GM21723 (cell line): ENCODE measurements around the gene KLRB1.
"Not testable (repeated sequence)": the region's sequence is repeated elsewhere in the genome, so short reads cannot be mapped to it uniquely, and the experiment has no call there.

ENCODE experiments used
- ATAC-seq: cut with Tn5 transposase; IDR thresholded peaks from one replicate; pipeline ENCODE4 v1.9.1; 2021; ENCODE audit warnings: mild to moderate bottlenecking, moderate library complexity; ENCODE audit not compliant: unreplicated experiment

Gene KLRB1

DNA sequence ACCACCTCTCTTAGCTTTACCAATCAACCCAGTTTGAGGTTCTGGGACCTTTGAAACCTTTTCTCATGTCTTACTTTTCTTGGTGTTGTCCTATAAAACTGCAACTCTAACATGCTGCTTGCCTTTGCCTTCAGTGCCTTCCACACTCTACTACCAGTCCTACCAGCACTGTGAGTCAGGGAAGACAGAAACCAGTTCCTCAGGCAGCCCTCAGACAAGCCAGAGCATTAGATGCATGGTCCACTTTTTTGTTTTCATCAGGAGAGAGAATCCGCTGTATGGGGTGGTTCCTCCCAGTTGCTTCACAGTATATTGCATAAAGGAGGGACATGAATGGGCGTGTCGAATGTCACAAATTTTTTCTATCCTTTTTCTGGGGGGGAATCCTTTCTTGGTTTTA, 17.3 kb upstream of the KLRB1 start:
- no peak for ATAC-seq

GRCh38 chr12:9619411-9620179, 11.9 kb upstream of the KLRB1 start:
- no peak for ATAC-seq

DNA sequence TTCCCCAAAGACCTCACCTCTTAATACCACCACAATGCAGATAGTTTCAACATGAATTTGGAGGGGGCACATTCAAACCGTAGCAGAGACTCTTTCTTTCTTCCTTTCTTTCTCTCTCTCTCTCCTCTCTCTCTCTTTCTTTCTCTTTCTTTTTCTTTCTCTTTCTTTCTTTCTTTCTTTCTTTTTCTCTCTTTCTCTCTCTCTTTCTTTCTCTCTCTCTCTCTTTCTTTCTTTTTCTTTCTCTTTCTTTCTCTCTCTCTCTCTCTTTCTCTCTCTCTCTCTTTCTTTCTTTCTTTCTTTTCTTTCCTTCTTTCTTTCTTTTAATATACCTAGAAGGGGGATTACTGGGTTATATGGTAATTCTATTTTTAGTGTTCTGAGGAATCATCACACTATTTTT, 11.2 kb upstream of the KLRB1 start:
- not testable (repeated sequence) for ATAC-seq

- no peak for ATAC-seq
These were observed 9.4 kb upstream of the KLRB1 start for GRCh38 chr12:9617124-9617523.

DNA sequence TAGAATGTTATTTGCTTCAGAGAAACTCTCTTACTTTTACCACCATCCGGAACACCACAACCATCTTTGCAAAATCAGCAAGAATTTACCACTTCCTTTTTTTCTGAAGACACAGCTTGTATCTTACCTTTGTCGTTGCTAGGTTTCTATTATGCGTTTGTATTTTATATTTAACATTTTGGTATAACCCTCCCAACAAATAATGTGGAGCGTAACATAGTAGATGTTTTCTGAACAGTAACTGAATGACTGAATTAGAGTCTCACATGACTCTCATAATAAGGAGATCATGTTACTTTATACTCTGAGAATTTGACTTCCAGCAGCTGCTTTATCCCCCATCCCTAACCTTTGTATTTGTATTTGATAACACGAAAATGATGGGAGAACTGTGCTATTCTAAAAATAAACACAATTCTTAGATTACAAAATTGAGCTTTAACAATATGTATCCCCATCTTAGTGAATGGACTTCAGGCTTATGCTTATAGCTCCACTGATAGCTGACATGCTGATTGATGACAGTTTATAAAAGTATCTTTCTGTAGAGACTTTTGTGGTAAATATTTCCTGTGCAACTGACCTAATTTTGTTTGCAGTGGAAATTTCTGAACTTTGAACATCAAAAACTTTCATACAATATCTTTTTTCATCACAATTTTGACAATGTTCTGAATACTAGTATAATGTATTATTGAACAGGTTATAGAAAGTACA, 7.9 kb upstream of the KLRB1 start:
- ATAC-seq: no peak

DNA sequence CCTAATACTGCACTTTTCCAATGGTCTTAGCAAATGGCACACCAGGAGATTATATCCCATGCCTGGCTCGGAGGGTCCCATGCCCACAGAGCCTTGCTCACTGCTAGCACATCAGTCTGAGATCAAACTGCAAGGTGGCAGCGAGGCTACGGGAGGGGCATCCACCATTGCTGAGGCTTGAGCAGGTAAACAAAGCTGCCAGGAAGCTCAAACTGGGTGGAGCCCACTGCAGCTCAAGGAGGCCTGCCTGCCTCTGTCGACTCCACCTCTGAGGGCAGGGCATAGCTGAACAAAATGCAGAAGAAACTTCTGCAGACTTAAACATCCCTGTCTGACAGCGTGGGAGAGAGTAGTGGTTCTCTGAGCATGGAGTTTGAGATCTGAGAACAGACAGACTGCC, 2.9 kb upstream of the KLRB1 start:
- ATAC-seq: not testable (repeated sequence)

GRCh38 chr12:9606736-9607372, 862 bp downstream of the KLRB1 start:
- no peak for ATAC-seq

GRCh38 chr12:9606247-9606646, 1.5 kb downstream of the KLRB1 start:
- ATAC-seq: no peak

DNA sequence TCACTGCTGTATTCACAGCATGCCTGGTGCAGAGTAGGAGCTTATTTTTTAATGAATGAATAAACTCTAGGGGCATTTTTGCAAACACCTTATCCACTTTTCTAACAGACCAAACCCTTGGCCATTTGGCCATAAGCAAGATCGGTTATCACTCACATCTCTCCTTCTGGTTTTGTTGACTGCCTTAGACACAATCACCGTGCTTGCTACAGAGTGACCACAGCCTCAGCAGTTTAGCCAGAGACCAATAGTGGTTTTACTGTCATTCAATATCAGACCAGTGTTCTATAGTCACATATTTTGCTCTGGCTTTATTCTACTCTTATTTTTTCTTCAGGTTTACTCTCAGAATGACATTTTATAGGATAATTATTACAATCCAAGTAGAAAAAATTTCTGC, 2.2 kb downstream of the KLRB1 start:
- ATAC-seq: no peak

- no peak for ATAC-seq
These were observed 3.4 kb downstream of the KLRB1 start for GRCh38 chr12:9604287-9604686.

DNA sequence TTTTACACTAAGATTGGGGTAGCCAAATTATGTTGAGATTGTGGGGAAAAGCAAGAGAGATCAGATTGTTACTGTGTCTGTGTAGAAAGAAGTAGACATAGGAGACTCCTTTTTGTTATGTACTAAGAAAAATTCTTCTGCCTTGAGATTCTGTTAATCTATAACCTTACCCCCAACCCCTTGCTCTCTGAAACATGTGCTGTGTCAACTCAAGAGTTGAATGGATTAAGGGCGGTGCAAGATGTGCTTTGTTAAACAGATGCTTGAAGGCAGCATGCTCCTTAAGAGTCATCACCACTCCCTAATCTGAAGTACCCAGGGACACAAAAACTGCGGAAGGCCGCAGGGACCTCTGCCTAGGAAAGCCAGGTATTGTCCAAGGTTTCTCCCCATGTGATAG, 7.3 kb downstream of the KLRB1 start:
- ATAC-seq: not testable (repeated sequence)

DNA sequence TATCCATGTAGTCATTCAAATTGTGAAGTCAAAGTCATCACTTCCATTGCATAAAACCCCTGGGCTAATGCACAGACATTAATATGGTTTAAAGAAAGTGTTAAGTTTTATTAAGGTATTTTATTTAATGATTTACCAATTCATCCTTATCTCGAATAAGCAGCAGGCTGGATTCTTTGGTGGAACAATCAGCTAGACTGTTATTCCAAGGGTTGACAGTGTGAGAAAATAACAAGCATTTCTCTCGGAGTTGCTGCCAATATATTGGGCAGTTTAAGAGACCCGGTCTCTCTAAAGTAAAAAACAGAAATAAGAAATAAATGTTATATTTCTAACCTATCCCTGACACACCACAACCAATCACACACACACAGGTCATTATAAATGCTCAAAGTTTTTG, 9.4 kb downstream of the KLRB1 start:
- no peak for ATAC-seq

DNA sequence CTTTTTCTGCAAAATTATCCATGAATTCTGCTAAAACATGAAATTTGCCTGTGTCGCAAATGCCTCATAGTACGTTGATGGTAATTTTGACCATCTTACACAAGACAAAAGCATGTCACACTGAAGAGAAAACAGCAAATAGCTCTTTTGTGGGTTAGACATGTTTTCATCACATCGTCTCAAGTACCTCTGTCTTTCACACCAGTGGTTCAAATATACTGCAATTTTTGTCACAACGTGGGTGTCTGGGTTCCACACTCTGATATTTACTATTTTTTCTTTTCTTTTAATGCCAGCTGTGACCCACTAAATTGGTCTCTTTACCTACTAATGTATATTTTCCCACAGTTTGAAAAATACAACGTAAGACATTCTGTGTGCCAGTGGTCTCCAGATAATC, 10.4 kb downstream of the KLRB1 start:
- no peak for ATAC-seq

GRCh38 chr12:9590441-9590840, 17.3 kb downstream of the KLRB1 start:
- ATAC-seq: no peak

GRCh38 chr12:9588749-9589148, 19.0 kb downstream of the KLRB1 start:
- ATAC-seq: no peak

DNA sequence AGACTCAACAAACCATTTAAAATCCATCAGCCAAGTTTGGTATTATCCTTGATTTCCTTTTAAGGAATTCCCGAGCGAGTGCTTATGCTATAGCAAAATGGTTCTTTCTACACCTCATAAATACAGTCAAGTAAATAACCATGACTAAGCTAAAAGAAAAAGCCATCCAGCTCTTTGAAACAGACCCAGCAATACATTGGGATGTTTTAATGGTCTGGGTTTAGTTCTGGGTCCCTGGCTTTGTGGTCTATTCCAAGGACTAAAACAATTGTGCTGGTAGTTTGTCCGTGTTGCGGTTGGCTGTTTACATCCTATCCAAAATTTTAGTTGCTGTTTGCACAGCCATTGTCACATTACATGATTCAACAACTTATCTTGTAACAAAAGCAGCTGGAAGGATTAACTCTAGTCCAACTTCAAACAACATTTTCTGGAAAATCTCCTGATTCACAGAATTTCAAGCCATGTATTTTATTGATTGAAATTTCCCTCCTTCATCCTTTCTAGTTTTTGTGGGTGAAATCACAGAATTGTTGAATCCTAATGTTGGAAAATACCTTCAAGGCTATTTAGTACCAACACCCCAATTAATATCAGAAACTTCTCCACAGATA, 19.6 kb downstream of the KLRB1 start:
- no peak for ATAC-seq

GRCh38 chr12:9577729-9578128, 30.0 kb downstream of the KLRB1 start:
- not testable (repeated sequence) for ATAC-seq

DNA sequence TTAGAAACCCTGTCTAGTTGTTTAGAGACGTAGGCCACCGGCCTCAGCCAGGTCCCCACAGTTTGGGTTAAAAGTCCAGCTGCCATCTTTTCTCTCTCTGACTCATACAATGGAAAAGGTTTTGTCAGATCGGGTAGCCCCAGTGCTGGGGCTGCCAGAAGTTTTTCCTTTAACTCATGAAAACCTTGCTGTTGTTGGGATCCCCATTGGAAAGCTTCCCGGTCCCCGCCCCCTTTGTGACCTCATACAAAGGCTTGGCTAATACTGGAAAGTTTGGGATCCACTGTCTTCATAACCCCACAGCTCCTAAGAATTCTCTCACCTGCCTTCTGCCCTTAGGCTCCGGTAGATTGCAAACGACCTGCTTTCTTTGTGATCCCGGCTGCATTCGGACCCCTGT, 40.6 kb downstream of the KLRB1 start:
- not testable (repeated sequence) for ATAC-seq

DNA sequence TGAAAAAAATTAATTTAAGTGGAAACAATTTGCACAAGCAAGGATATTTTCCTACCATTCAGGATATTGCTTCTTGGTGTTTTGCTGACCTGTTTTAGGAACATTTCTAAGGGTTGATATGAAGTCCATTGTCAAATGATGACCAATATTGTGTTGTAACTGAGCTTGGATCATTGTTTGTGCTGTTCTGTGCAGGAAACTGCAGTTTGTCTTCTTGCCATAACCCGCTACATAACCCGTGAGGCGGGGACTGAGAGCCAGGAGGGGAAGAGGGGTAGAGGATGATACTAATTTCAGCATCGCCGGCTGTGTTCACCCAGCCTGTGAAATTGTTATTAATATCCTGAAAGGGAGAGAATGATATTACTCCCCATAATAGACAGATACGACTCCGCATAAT, 41.6 kb downstream of the KLRB1 start:
- ATAC-seq: not testable (repeated sequence)

DNA sequence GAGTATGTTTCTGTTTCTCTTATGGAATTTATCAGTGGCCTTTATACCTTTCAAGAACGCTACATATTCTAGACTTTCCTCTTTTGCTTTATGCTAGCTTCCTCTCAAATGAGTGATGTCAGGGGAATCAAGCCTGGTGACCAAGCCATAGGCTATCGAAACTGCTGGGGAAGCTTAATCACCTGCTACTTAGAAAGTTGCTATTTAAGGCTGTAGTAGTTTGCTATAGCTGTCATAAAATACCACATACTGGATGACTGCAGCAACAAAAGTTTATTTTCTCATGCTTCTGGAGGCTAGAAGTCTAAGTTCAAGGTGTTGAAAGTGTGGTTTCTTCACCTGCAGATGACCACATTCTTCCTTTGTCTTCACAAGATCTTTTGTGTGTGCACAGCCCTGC, 43.3 kb downstream of the KLRB1 start:
- ATAC-seq: not testable (repeated sequence)

DNA sequence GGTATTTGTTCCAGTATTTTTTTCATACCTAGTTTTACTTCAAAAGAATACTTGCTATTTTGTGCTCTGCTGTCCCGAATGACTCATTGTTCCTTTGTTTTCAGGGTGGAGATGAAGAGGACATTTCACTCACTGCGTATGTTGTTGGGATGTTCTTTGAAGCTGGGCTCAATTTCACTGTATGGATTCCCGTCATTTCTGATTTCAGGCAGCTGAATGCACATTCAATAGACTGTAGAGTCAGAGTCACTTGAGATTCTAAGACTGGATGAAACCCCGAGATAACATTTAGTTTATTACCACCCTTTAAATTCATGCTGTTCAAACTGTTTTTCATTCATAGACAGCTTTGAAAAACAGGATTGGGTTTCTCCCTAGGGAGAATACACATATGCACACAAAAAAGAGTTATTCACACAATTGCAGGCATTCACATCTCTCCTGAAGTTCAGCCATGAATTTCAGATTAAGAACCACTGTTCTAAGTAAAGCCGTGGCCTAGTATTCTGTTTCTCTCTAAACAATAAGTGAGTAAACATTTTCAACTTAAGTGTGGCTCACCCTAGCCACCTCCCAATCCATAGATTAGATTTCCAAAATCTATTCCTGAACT, 44.8 kb downstream of the KLRB1 start:
- not testable (repeated sequence) for ATAC-seq
